Activated CD8-positive, alpha-beta memory T cell treated with anti-CD3 and anti-CD28 coated beads, Interleukin-2, amount 10 ng/mL, durations not matched to agents 7 days and 5 days (primary cell): ENCODE measurements around the gene LDB2. TPM values are rescaled to one million over a fixed set of nuclear protein-coding genes. Genes with fewer than 3 reads are reported as not detected.

Experiments used
- ATAC-seq: fragments of 150-1000 bp; cut with Tn5 transposase; one replicate; pipeline ENCODE4 v1.10.0; 2021; ENCODE audit warnings: moderate library complexity
- CTCF ChIA-PET: fragments of 350-600 bp; sonication (Branson Sonifier 250); formaldehyde crosslinking; loops from one replicate; lab custom pipeline; 2021; ENCODE audit warnings: antibody characterized with exemption; lab: Charles Lee
- DNase-seq: peaks from one replicate; pipeline ENCODE4 v3.0.0-alpha.2; 2020
- H3K27ac Mint-ChIP-seq: one replicate; pipeline ENCODE4 v1.8.0; 2021; ENCODE audit warnings: mild to moderate bottlenecking, mixed read lengths
- H3K27me3 Mint-ChIP-seq: one replicate; pipeline ENCODE4 v1.8.0; 2021; ENCODE audit warnings: mixed read lengths
- H3K36me3 Mint-ChIP-seq: one replicate; pipeline ENCODE4 v1.8.0; 2021; ENCODE audit warnings: mild to moderate bottlenecking, mixed read lengths
- H3K4me1 Mint-ChIP-seq: one replicate; pipeline ENCODE4 v1.8.0; 2021; ENCODE audit warnings: mixed read lengths
- H3K4me3 Mint-ChIP-seq: one replicate; pipeline ENCODE4 v1.8.0; 2021; ENCODE audit warnings: mild to moderate bottlenecking, moderate library complexity, mixed read lengths
- H3K9me3 Mint-ChIP-seq: one replicate; pipeline ENCODE4 v1.8.0; 2022; ENCODE audit warnings: low read depth, mixed read lengths
- total RNA-seq, 2 experiments: library from RNA; stranded (reverse); gene quantifications; one replicate each; pipeline ENCODE4 v1.2.3, GENCODE V29; 2021

LDB2 gene
- total RNA-seq, 2 experiments from 2014 or later, result not detected

DNA sequence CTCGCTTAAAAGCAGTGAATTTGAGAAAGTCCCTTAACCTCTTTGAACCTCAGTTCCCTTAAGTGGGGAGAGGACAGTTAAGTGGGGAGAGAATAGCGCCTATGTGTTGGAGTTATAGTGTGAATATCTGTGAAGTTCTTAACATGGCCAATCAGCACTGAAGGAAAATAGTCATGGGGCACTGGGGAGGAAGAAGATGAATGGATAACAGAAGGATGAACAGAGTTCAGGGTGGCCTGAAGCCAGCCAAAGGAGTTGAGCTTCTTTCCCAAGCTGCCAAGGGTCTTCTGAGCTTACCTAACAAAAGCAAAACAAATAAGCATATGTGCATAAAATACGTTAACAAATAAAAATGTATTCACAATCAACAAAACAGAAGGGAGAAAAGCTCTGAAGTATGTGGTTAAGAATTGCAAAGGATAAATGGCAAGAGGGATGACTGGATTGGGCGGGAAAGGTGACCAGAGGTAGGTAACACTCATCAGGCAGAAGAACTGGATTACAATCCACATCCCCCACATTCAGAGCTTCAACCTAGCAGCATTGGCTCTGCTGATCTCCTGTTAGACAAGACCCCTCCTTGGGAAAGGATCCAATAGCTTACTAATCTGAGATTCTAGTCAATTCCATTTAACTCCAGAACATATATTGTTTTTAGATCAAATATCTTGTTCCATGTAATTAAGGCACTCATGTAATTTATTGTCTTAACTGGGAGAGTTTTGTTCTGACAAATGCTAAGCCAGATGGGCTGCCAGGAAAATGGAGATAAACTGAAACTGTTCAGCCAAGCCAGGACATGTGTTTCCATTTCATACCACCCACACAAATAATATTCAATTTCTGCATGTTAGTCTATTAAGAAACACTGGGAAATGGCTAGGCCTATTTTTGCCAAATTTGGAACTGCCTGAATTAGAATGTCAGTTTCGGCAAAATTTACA, 221.2 kb downstream of the LDB2 start:
- CTCF ChIA-PET, result no interaction called here
- ATAC-seq (no peak), DNase-seq (no peak)
- Mint-ChIP-seq H3K4me3 (no peak overlapping the region), H3K36me3 (no peaks in the 10 kb centered on the region), H3K27ac (no peak overlapping the region), H3K27me3 (no peaks in the 10 kb centered on the region), H3K9me3 (no peaks in the 10 kb centered on the region), H3K4me1 (no peaks in the 10 kb centered on the region)

GRCh38 chr4:16676230-16676770, 222.1 kb downstream of the LDB2 start:
- no peak for ATAC-seq
- H3K27me3 Mint-ChIP-seq, result no peaks in the 10 kb centered on the region
- no peaks in the 10 kb centered on the region for H3K9me3 Mint-ChIP-seq
- DNase-seq, result no peak
- no peak overlapping the region for H3K27ac Mint-ChIP-seq
- H3K4me1 Mint-ChIP-seq, result no peaks in the 10 kb centered on the region
- H3K36me3 Mint-ChIP-seq, result no peaks in the 10 kb centered on the region
- CTCF ChIA-PET, result no interaction called here
- no peak overlapping the region for H3K4me3 Mint-ChIP-seq

- Mint-ChIP-seq H3K4me3 (no peak overlapping the region), H3K36me3 (no peaks in the 10 kb centered on the region), H3K27ac (no peak overlapping the region), H3K27me3 (no peaks in the 10 kb centered on the region), H3K9me3 (no peaks in the 10 kb centered on the region), H3K4me1 (no peaks in the 10 kb centered on the region)
- CTCF ChIA-PET, result no interaction called here
- DNase-seq (no peak), ATAC-seq (no peak)
Measured at GRCh38 chr4:16674082-16674481, 224.4 kb downstream of the LDB2 start.

GRCh38 chr4:16672421-16672820, 226.0 kb downstream of the LDB2 start:
- DNase-seq (no peak), ATAC-seq (no peak)
- Mint-ChIP-seq H3K27me3 (no peaks in the 10 kb centered on the region), H3K4me3 (no peak overlapping the region), H3K27ac (no peak overlapping the region), H3K4me1 (no peaks in the 10 kb centered on the region), H3K36me3 (no peaks in the 10 kb centered on the region), H3K9me3 (no peaks in the 10 kb centered on the region)
- CTCF ChIA-PET, result no interaction called here

GRCh38 chr4:16671741-16672140, 226.7 kb downstream of the LDB2 start:
- Mint-ChIP-seq H3K4me1 (no peaks in the 10 kb centered on the region), H3K27ac (no peak overlapping the region), H3K36me3 (no peaks in the 10 kb centered on the region), H3K27me3 (no peaks in the 10 kb centered on the region), H3K9me3 (no peaks in the 10 kb centered on the region), H3K4me3 (no peak overlapping the region)
- CTCF ChIA-PET, result no interaction called here
- ATAC-seq, result no peak
- no peak for DNase-seq

DNA sequence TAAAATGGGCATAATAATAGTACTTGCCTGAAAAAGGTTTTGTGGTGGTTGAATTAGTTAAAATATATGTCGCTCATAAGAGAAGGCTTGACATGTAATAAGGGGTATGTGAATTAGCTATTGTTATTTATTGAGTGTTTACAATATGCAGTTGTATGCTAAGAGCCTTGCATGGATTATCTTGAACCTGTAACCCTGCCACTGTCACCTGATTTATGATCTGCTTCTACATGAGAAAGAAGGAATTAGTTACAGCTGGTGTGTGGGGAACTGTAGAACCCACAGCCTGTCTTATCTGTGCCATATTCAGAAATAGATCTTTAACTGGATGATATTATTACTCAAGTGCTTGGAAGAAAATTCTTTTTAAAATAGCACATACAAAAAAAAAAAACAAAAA, 227.7 kb downstream of the LDB2 start:
- ATAC-seq, result no peak
- H3K36me3 Mint-ChIP-seq, result no peaks in the 10 kb centered on the region
- CTCF ChIA-PET, result no interaction called here
- no peaks in the 10 kb centered on the region for H3K27me3 Mint-ChIP-seq
- no peak overlapping the region for H3K4me3 Mint-ChIP-seq
- no peak for DNase-seq
- no peak overlapping the region for H3K27ac Mint-ChIP-seq
- no peaks in the 10 kb centered on the region for H3K4me1 Mint-ChIP-seq
- no peaks in the 10 kb centered on the region for H3K9me3 Mint-ChIP-seq

GRCh38 chr4:16669036-16669435, 229.4 kb downstream of the LDB2 start:
- Mint-ChIP-seq H3K36me3 (no peaks in the 10 kb centered on the region), H3K27me3 (no peaks in the 10 kb centered on the region), H3K9me3 (no peaks in the 10 kb centered on the region), H3K4me1 (no peaks in the 10 kb centered on the region), H3K27ac (no peak overlapping the region), H3K4me3 (no peak overlapping the region)
- CTCF ChIA-PET, result no interaction called here
- DNase-seq (no peak), ATAC-seq (no peak)

GRCh38 chr4:16668488-16668887, 230.0 kb downstream of the LDB2 start:
- DNase-seq (no peak), ATAC-seq (no peak)
- Mint-ChIP-seq H3K4me1 (no peaks in the 10 kb centered on the region), H3K27me3 (no peaks in the 10 kb centered on the region), H3K9me3 (no peaks in the 10 kb centered on the region), H3K36me3 (no peaks in the 10 kb centered on the region), H3K27ac (no peak overlapping the region), H3K4me3 (no peak overlapping the region)
- CTCF ChIA-PET, result no interaction called here

DNA sequence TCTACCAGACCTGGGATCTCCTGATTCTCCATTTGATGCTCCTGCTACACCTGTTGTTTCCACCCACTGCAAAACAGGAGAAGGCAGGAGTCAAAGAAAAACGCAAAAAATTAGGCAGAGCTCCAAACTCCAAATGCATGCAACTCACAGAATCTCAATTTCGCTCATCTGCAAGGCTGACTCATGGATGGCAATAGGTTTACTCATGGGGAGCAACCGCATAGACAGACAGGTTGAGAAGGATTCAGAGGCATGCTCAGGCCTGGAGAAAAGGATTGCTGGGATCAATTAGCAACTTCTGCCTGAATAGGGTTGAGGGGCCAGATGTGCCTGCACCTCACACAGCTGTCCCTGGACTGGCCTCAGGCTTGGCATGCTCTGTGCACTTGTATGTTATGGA, 231.0 kb downstream of the LDB2 start:
- ATAC-seq (no peak), DNase-seq (no peak)
- no peaks in the 10 kb centered on the region for H3K27me3 Mint-ChIP-seq
- no peaks in the 10 kb centered on the region for H3K9me3 Mint-ChIP-seq
- H3K36me3 Mint-ChIP-seq, result no peaks in the 10 kb centered on the region
- CTCF ChIA-PET, result no interaction called here
- no peak overlapping the region for H3K27ac Mint-ChIP-seq
- H3K4me3 Mint-ChIP-seq, result no peak overlapping the region
- no peaks in the 10 kb centered on the region for H3K4me1 Mint-ChIP-seq

DNA sequence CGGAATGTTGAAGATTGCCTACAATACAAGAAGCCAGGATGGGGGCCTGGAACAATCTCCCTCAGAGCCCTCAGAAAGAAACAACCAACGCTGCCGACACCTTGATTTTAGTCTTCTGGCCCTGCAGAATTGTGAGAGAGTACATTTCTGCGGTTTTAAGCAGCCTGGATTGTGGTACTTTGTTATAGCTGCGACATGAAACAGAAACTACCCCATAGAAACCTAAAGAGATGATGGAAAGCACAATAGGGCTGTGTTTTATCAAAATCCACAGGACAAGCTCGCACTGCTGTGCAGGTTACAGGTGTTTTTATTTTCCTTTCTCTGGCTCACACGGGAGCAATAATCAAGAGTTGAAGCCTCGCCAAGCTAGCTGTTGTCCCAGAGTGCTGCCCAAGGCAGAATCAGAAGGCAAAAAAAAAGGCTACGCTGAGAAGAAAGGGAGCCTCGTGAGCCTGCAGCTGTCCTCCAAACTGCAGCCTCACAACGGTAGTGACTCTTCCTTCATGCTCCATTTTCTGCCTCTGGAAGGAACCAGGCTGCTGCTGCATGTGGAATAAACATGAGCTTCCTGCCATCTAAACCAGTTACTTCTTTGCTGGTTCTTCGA, 232.4 kb downstream of the LDB2 start:
- DNase-seq (no peak), ATAC-seq (no peak)
- H3K27ac Mint-ChIP-seq, result no peak overlapping the region
- H3K9me3 Mint-ChIP-seq, result no peaks in the 10 kb centered on the region
- H3K4me1 Mint-ChIP-seq, result no peaks in the 10 kb centered on the region
- H3K27me3 Mint-ChIP-seq, result no peaks in the 10 kb centered on the region
- H3K4me3 Mint-ChIP-seq, result no peak overlapping the region
- CTCF ChIA-PET, result no interaction called here
- no peaks in the 10 kb centered on the region for H3K36me3 Mint-ChIP-seq

DNA sequence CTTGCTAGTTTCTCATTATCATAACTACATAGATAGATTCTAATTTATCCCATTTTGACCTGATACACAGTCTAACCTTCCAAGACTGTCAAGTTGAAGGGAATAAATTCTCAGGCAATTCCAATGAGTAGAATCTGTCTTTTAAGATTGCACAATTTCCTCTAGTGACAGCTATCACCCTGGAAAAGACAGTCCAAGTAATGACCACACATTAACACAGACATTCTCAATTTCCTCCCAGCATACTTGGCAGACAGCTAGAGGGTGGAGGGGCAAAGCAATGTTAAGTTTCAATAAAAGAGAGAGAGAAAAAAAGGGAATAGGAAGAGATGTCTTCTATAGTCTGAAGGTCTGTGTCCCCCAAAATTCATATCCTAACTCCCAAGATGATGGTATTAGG, 234.7 kb downstream of the LDB2 start:
- no peak for DNase-seq
- Mint-ChIP-seq H3K4me1 (no peaks in the 10 kb centered on the region), H3K9me3 (no peaks in the 10 kb centered on the region), H3K4me3 (no peak overlapping the region), H3K27me3 (no peaks in the 10 kb centered on the region), H3K27ac (no peak overlapping the region), H3K36me3 (no peaks in the 10 kb centered on the region)
- ATAC-seq, result no peak
- CTCF ChIA-PET, result no interaction called here

- no peak overlapping the region for H3K4me3 Mint-ChIP-seq
- CTCF ChIA-PET, result no interaction called here
- no peaks in the 10 kb centered on the region for H3K36me3 Mint-ChIP-seq
- ATAC-seq, result no peak
- H3K4me1 Mint-ChIP-seq, result no peaks in the 10 kb centered on the region
- H3K9me3 Mint-ChIP-seq, result no peaks in the 10 kb centered on the region
- no peak overlapping the region for H3K27ac Mint-ChIP-seq
- DNase-seq, result no peak
- H3K27me3 Mint-ChIP-seq, result no peaks in the 10 kb centered on the region
Measured at GRCh38 chr4:16663307-16663706, 235.1 kb downstream of the LDB2 start.

- H3K27ac Mint-ChIP-seq, result no peak overlapping the region
- H3K36me3 Mint-ChIP-seq, result no peaks in the 10 kb centered on the region
- H3K4me1 Mint-ChIP-seq, result no peaks in the 10 kb centered on the region
- no peak for ATAC-seq
- H3K27me3 Mint-ChIP-seq, result no peaks in the 10 kb centered on the region
- H3K4me3 Mint-ChIP-seq, result no peak overlapping the region
- H3K9me3 Mint-ChIP-seq, result no peaks in the 10 kb centered on the region
- DNase-seq, result no peak
- CTCF ChIA-PET, result no interaction called here
Measured at GRCh38 chr4:16661813-16662212, 236.6 kb downstream of the LDB2 start.

DNA sequence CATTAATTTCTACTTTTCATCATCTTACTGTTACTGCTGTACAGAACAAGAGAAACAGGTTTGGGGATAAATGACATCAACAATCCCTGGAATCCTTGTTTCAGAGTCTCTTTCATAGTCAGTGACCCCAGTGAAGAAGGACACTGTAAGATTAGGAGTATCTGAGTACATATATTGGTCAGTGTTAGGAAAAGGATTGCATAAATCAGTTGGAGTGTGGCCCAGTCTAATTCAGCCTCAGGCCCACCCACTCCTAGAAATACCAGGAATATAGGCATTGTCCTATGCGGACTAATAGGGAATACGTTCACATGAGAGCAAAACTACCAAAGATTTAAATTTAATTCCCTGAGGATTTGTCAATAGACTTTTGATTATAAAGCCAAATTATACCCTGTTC, 237.8 kb downstream of the LDB2 start:
- Mint-ChIP-seq H3K4me3 (no peak overlapping the region), H3K4me1 (no peaks in the 10 kb centered on the region), H3K9me3 (no peaks in the 10 kb centered on the region), H3K36me3 (no peaks in the 10 kb centered on the region), H3K27me3 (no peaks in the 10 kb centered on the region), H3K27ac (no peak overlapping the region)
- ATAC-seq (no peak), DNase-seq (no peak)
- CTCF ChIA-PET, result no interaction called here
